Colonic mucosa (tissue), 4 donors: Measurements from ENCODE around the gene SLC30A2. TPM values are rescaled to one million over a fixed set of nuclear protein-coding genes. Genes with fewer than 3 reads are reported as not detected.

Experiments
- DNase-seq: peaks from one replicate; pipeline ENCODE4 v3.0.0-alpha.2; 2020
- H3K27ac ChIP-seq: fragments of 200-600 bp; one replicate; pipeline ENCODE4 v1.8.0; 2021
- H3K27me3 ChIP-seq: fragments of 200-600 bp; one replicate; pipeline ENCODE4 v1.8.0; 2021
- H3K36me3 ChIP-seq: fragments of 200-600 bp; one replicate; pipeline ENCODE4 v1.8.0; 2021
- H3K4me1 ChIP-seq: fragments of 200-600 bp; one replicate; pipeline ENCODE4 v1.8.0; 2021; ENCODE audit warnings: mild to moderate bottlenecking
- H3K4me3 ChIP-seq: fragments of 200-600 bp; one replicate; pipeline ENCODE4 v1.8.0; 2021
- H3K9ac ChIP-seq, 2 donors: one replicate each; pipeline ENCODE4 v1.7.0; 2013; ENCODE audit warnings: control low read depth in 2 of 2, low read depth in 2 of 2, low read length in 2 of 2
- H3K9me3 ChIP-seq: fragments of 200-600 bp; one replicate; pipeline ENCODE4 v1.8.0; 2021
- CTCF ChIP-seq: fragments of 200-600 bp; IDR thresholded peaks from one replicate; pipeline ENCODE4 v1.8.0; 2022; ENCODE audit warnings: antibody characterized with exemption, mild to moderate bottlenecking
- intact Hi-C: fragments of 100-400 bp; cut with DNase I; formaldehyde crosslinking; loops from one replicate; pipeline ENCODE4 v1.14.1; 2022
- total RNA-seq, 2 donors: library from RNA; stranded (reverse); fragmentation: NEBNext Ultra II Directional in 1 of 2; extraction: Animal tissue kit (Norgen Biotek cat#: 25700) in 1 of 2; gene quantifications; one replicate each; pipeline ENCODE4 v1.2.1, GENCODE V29; 2021
- donor health status: healthy.
- donor health status: DM: no; HTN: no; CAD: no.
- donor health status: DM: no; HTN: no; CAD: no.

Gene SLC30A2
- total RNA-seq, 2 donors from 2014 or later = 0.27 to 0.42 TPM

GRCh38 chr1:26038477-26038876 lies 7.4 kb downstream of the SLC30A2 start:
- no peaks in the 10 kb centered on the region for H3K36me3 ChIP-seq
- peaks cover 3% of the 10 kb centered on the region for H3K4me1 ChIP-seq
- DNase-seq = no peak
- H3K9ac ChIP-seq = no peak overlapping the region
- no peak for TF ChIP-seq CTCF
- no peak overlapping the region for H3K4me3 ChIP-seq
- H3K27me3 ChIP-seq = no peaks in the 10 kb centered on the region
- no peak overlapping the region for H3K27ac ChIP-seq
- intact Hi-C loops = loop anchor here (5.0 kb wide), 2 partner anchors 64 to 109 kb away; no protein-coding TSS in a partner anchor
- no peaks in the 10 kb centered on the region for H3K9me3 ChIP-seq

GRCh38 chr1:26037904-26038303 lies 8.0 kb downstream of the SLC30A2 start:
- intact Hi-C loops = loop anchor here (5.0 kb wide), 2 partner anchors 64 to 109 kb away; no protein-coding TSS in a partner anchor
- DNase-seq = no peak
- Histone ChIP-seq H3K4me3 (no peak overlapping the region), H3K36me3 (no peaks in the 10 kb centered on the region), H3K9me3 (no peaks in the 10 kb centered on the region), H3K4me1 (peaks cover 3% of the 10 kb centered on the region), H3K27me3 (no peaks in the 10 kb centered on the region), H3K27ac (no peak overlapping the region), H3K9ac (no peak overlapping the region)
- TF ChIP-seq CTCF = no peak

GRCh38 chr1:26036756-26037281 lies 9.1 kb downstream of the SLC30A2 start:
- peaks cover 3% of the 10 kb centered on the region for H3K4me1 ChIP-seq
- no peak for DNase-seq
- no peak overlapping the region for H3K9ac ChIP-seq
- no peaks in the 10 kb centered on the region for H3K36me3 ChIP-seq
- no peak for TF ChIP-seq CTCF
- H3K27ac ChIP-seq = no peak overlapping the region
- no peak overlapping the region for H3K4me3 ChIP-seq
- H3K27me3 ChIP-seq = no peaks in the 10 kb centered on the region
- intact Hi-C loops = loop anchor here (5.0 kb wide), 2 partner anchors 65 to 110 kb away; no protein-coding TSS in a partner anchor
- no peaks in the 10 kb centered on the region for H3K9me3 ChIP-seq

- H3K4me3 ChIP-seq = peak overlapping the region; percentile 77
- peaks cover 3% of the 10 kb centered on the region for H3K4me1 ChIP-seq
- no peaks in the 10 kb centered on the region for H3K9me3 ChIP-seq
- H3K9ac ChIP-seq = peak overlapping the region; percentile 82 to 92
- intact Hi-C loops = loop anchor here (5.0 kb wide), 2 partner anchors 66 to 111 kb away; no protein-coding TSS in a partner anchor
- no peaks in the 10 kb centered on the region for H3K27me3 ChIP-seq
- DNase-seq = peak; percentile 89
- TF ChIP-seq CTCF = peak; percentile 100
- H3K36me3 ChIP-seq = no peaks in the 10 kb centered on the region
- peak overlapping the region; percentile 45 for H3K27ac ChIP-seq
Measured at GRCh38 chr1:26035959-26036755, 9.8 kb downstream of the SLC30A2 start.

GRCh38 chr1:26035203-26035958 lies 10.5 kb downstream of the SLC30A2 start:
- peak overlapping the region; percentile 82 to 92 for H3K9ac ChIP-seq
- peak overlapping the region; percentile 77 for H3K4me3 ChIP-seq
- peak overlapping the region; percentile 45 for H3K27ac ChIP-seq
- no peaks in the 10 kb centered on the region for H3K36me3 ChIP-seq
- no peak for TF ChIP-seq CTCF
- no peaks in the 10 kb centered on the region for H3K9me3 ChIP-seq
- peaks cover 3% of the 10 kb centered on the region for H3K4me1 ChIP-seq
- intact Hi-C loops = loop anchor here (5.0 kb wide), 2 partner anchors 67 to 112 kb away; no protein-coding TSS in a partner anchor
- DNase-seq = peak; percentile 98
- no peaks in the 10 kb centered on the region for H3K27me3 ChIP-seq
